ENCODE results near the gene TRPC4.

DNA sequence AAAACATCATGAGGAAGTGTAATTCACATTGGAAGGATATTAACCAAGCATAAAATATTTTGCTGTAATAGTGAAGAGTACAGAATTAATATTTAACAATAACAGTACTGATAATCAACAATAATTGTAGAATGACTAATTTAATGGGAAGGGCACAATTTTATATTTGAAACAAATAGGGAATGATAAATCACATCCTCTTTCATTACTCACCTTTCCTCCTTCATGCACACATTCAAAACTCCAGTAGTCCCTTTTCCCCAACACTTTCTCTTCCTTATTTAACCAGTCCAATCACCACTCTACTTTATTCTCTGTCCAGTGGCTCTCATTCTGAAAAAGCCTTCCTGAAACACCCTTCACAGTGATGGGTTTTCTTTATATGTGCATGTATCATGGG lies 160.3 kb downstream of the TRPC4 start:
- TF ChIP-seq EZH2 (IDR thresholded peaks at IDR 0.05) (no peak), POLR2AphosphoS5 (IDR thresholded peaks at IDR 0.05; ENCODE audit: borderline replicate concordance, low read depth, low read length) (no peak), FOXP2 (optimal IDR thresholded peaks at IDR 0.05; ENCODE audit: control extremely low read depth, extremely low read length, insufficient read depth) (no peak)
